Measurements from ENCODE around the gene C2CD2. TPM values are rescaled to one million over a fixed set of nuclear protein-coding genes. Genes with fewer than 3 reads are reported as not detected.

C2CD2 gene
- total and polyA plus RNA-seq, 2 of the 8 experiments (the other 6 are each of a cell fraction or from before 2014, with no cell fraction given), result 10.4 to 13.0 TPM

GRCh38 chr21:41916888-41917433 lies 36.9 kb downstream of the C2CD2 start:
- Histone ChIP-seq H2BK15ac (ENCODE audit: low read length) (no peak overlapping the region), H3K4ac (replicated peaks; ENCODE audit: insufficient read length, low read depth, low read length) (no peak overlapping the region), H3K4me3 (ENCODE audit: extremely low read depth in 1 of 4, insufficient read depth in 2 of 4, low read depth in 3 of 4, low read length in 4 of 4) (no peak overlapping the region), H3K9me3 (ENCODE audit: insufficient read depth in 2 of 2, low read depth in 1 of 2, low read length in 1 of 2) (no peaks in the 10 kb centered on the region), H3K79me2 (ENCODE audit: control insufficient read depth in 1 of 2, insufficient read depth in 2 of 2, low read length in 2 of 2) (no peaks in the 10 kb centered on the region), H3K36me3 (ENCODE audit: control insufficient read depth in 2 of 4, insufficient read depth in 4 of 4, low read length in 3 of 4) (peaks cover 0 to 8% (median 1%) of the 10 kb centered on the region in 4 experiments; a peak in 4 of 8 replicates), H3K27ac (ENCODE audit: low read depth, low read length) (no peak overlapping the region), H4K5ac (ENCODE audit: insufficient read length, low read depth, low read length) (no peak overlapping the region), H3K4me2 (ENCODE audit: insufficient read depth in 1 of 2, low read depth in 2 of 2, low read length in 2 of 2) (no peak overlapping the region), H2BK12ac (ENCODE audit: low read depth, low read length) (no peak overlapping the region), H3K23ac (ENCODE audit: insufficient read length) (no peak overlapping the region), H2AK5ac (ENCODE audit: low read depth, low read length) (no peak overlapping the region), H4K8ac (ENCODE audit: extremely low read depth, insufficient read depth, low read length) (no peak overlapping the region), H3K27me3 (replicated peaks in 1 of 4; ENCODE audit: control insufficient read depth in 3 of 4, extremely low read depth in 1 of 4, insufficient read depth in 3 of 4, low read length in 3 of 4) (no peaks in the 10 kb centered on the region), H2AFZ (ENCODE audit: low read length) (no peak overlapping the region), H3K56ac (replicated peaks; ENCODE audit: insufficient read length, low read depth, low read length) (no peak overlapping the region), H3K23me2 (ENCODE audit: low read depth, low read length) (no peaks in the 10 kb centered on the region), H3K9ac (replicated peaks in 1 of 4; ENCODE audit: extremely low read depth in 1 of 4, low read depth in 3 of 4, low read length in 3 of 4) (no peak overlapping the region), H3K14ac (ENCODE audit: insufficient read length) (no peak overlapping the region), H3K4me1 (replicated peaks in 1 of 4; ENCODE audit: control insufficient read depth in 3 of 4, insufficient read depth in 4 of 4, low read length in 3 of 4) (no peaks in the 10 kb centered on the region; a peak in 1 of 7 replicates), H4K20me1 (replicated peaks in 1 of 2; ENCODE audit: control insufficient read depth in 1 of 2, insufficient read depth in 2 of 2, low read length in 2 of 2) (peaks cover 0 to 3% of the 10 kb centered on the region in 2 experiments), H2BK120ac (replicated peaks; ENCODE audit: low read depth, low read length) (no peak overlapping the region), H4K91ac (replicated peaks; ENCODE audit: insufficient read length, low read length) (no peak overlapping the region), H3K18ac (ENCODE audit: extremely low read depth, low read length) (no peak overlapping the region), H2BK5ac (ENCODE audit: low read depth, low read length) (no peak overlapping the region), H3K79me1 (ENCODE audit: low read depth, low read length) (no peaks in the 10 kb centered on the region), H2BK20ac (ENCODE audit: low read length) (no peak overlapping the region)
- TF ChIP-seq FOSL1 (IDR thresholded peaks at IDR 0.05; ENCODE audit: insufficient read depth, low read depth, low read length), result no peak
- TF ChIP-seq CBX8 (IDR thresholded peaks at IDR 0.05; ENCODE audit: borderline replicate concordance, low read depth, low read length), result no peak
- TF ChIP-seq SAP30 (IDR thresholded peaks at IDR 0.05; ENCODE audit: insufficient read depth, insufficient replicate concordance, low read length), result no peak
- TF ChIP-seq SRF (IDR thresholded peaks at IDR 0.05; ENCODE audit: low read depth, low read length), result no peak
- 91% methylated on average over 3 of the region's 3 CpGs; no CpG with 5 or more reads in 1 of the 2 experiments for WGBS, 2 experiments (ENCODE audit: extremely low coverage in 1 of 2, insufficient coverage in 1 of 2, insufficient read length in 1 of 2, insufficient replicate concordance in 2 of 2, low coverage in 1 of 2, low lambda C conversion rate in 2 of 2, missing lambda C conversion rate in 1 of 2)
- FAIRE-seq (no peak), DNase-seq (ENCODE audit: low read depth in 1 of 2, low spot score in 2 of 2) (no peak)
- ChIA-PET POLR2A (ENCODE audit: partially characterized antibody) (no interaction called here), CTCF (ENCODE audit: partially characterized antibody) (interaction anchor here (1.9 kb wide), 1 partner anchor 100 kb away, joined by 10 read pairs; no protein-coding TSS in a partner anchor)
